Hippocampal formation (tissue), 2 donors: ENCODE data around the gene ZNF516.

ENCODE experiments used
- DNase-seq, 2 donors: peaks; one replicate each; lab custom pipeline; 2025; lab: John Stamatoyannopoulos, UW

ZNF516 gene

GRCh38 chr18:76455003-76455676 lies 39.9 kb downstream of the ZNF516 start:
- DNase-seq = no peak

GRCh38 chr18:76454418-76454817 lies 40.6 kb downstream of the ZNF516 start:
- DNase-seq = no peak

GRCh38 chr18:76453932-76454331 lies 41.1 kb downstream of the ZNF516 start:
- DNase-seq = no peak

DNA sequence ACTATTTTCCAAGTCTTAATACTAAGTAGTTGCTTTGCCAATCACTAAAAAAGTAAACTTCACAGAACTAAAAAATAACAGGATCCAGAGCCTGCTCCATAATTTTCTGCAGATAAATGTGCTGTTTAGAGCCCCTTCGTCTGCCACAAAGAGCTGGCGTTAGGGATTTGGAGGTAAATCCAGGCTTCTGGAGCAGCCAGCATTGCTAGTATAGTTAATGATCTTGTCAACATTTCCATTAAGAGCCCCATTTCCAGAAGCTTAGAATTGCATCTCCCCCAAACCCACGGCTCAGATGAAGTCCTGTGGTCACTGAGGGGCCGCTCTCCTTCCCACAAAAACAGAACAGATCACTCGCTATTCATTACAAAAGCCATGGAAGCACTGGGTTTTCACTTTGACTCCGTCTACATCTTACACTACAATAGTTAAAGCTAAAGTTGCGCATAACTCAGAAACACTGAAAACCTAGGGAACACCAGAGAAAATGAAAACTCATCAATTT lies 41.9 kb downstream of the ZNF516 start:
- no peak for DNase-seq

DNA sequence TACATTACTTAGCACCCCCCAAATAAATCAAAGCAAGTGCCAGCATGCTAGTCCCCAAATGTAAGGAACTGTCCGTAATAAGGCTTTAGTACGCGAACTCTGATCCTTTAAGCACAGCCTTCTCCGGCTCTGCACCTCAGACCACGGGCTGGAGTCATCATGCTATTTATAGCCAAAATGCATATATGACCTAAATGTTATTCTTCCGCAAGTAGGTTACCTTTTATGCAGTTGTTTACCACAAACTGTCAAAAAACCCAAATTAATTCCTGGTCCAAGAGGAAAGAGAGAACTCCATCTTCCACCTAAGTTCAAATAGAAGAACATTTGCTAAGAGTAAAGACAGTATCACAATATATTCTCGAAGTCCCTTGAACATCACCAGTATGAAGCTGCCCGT lies 42.7 kb downstream of the ZNF516 start:
- DNase-seq = no peak

DNA sequence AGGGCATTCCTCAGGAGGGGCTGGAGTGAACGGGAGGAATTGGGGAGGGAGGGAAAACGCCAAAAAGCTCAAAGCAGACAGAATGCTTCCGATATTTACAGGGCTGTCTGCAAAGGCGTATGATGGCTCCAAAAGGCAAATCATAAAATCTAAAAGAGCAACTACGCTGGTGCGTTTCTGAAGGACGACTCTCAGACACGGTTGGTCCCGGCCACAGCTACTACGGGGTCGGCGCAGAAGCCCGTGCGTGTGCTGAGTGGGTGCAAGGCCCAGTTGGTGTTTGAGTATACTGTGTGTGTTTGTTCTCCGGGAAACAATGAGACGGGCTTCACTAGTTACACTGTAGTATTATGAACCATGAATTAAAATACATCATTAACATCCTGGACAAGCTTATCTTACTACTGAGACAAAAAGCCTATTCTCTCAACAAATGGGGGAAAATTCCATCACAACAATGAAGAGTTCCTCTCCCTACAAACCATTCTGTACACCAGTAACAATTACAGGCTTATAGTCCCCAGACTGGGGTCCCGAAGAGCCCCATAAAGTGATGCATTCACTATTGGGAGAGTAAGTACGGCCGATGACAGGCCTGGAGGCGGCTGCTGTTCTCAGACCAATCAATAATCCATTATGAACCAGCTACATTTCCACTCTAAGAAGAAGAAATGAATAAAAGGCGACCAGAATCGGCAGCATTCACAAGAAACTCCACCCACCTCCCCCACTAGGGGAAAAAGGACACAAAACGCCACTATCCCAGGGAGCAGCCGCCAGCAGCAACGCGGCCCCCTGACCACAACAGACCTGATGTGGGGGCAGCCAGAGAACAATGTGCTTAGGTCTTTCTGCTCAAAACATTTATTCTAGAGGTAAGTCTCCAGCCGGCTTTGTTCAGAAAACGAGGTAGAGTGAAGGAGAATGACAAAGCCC lies 43.4 kb downstream of the ZNF516 start:
- no peak for DNase-seq

- peak; percentile 36 to 37 for DNase-seq
These were observed 44.3 kb downstream of the ZNF516 start for GRCh38 chr18:76450452-76451395.

DNA sequence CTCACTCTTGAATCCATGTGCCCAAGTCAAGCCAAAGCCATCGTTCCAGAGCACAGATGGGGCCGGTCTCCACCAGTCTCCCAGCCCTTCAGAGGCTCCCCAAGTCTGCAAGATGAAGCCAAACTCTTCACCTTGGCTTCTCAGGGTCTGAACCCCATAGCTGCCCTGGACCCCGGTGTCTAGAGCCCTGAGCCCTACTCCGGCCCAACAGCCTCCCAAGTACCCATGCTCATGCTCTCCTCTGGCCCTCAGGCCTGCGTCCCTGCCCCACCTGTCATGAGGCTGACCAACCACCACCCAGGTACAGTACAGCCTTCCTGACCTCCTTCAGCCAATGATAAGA lies 46.0 kb downstream of the ZNF516 start:
- no peak for DNase-seq

- no peak for DNase-seq
These were observed 46.6 kb downstream of the ZNF516 start for GRCh38 chr18:76448256-76449110.

- no peak for DNase-seq
These were observed 47.7 kb downstream of the ZNF516 start for GRCh38 chr18:76447258-76447890.

DNA sequence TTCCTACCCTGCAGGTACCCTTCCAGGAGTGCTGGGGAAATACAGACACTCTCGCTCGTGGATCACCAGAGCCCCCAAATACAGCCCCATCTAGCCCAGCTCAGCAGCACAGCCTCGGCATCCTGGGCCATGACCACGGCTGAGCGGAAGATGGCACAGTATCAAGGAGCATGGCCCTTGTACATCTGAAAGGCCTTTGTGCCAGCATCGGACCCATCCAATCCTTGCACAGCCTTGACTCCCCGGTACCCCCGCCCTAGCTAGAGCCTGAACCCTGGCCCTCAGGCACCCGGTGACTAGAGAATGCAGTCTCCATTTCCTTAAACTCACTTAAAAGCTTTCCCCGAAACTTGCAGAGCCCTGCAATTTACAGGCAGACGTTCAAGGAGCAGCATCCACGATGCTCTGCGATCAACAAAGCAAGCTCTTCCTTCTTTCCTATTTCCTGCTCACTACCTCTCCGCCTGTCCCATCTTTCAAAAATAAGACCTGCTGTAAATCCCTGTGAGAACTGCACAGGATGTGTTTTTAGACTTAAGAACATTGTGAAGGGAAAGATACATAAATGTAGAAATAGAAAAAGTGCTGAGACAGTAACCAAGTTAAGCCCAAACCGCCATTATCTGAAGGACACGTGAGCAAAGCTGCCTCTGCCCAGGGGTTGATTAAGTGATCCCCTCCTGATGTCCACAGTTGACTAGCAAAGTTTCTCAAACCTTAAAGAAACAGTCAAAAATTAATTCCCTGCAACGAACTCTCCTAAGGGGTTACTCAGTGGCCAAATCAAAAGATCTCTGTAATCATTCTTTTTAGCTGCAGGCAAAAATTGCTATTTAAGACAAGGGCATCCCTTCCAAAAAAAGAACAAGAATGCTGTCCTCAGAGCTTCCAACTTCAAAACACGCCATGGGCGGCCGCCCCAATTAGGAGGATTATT lies 48.5 kb downstream of the ZNF516 start:
- no peak for DNase-seq

GRCh38 chr18:76445741-76446232 lies 49.3 kb downstream of the ZNF516 start:
- DNase-seq = no peak

GRCh38 chr18:76445275-76445674 lies 49.8 kb downstream of the ZNF516 start:
- no peak for DNase-seq

DNA sequence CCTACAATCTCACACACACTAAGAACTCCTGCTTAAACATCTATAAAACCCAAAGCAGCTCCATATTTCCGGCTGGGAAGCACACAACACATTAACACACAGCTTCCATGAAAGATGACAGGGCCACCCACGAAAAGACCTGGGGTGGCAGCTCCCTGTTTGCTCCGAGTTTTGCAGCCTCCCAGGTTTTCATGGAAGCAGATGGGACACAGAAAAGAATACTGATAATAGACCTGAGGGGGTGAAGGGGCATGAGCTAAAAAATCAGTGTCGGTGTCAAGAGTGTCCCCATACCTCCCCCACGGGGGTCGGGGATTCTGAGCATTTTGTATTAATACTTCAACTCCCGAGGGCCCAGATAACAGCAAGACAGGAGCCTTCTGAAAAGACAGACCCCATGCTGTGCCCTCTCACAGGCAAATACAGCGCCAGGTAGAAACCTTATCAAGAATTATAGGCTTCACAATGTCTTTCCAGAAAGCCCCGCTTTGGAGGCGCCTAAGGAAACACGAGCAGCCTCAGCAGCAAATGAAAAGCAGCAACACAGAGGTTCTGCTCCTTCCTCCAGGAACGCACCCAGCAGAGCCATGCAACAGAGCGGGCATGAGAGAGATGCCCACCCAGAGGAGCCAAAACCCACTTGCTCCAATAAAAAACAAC lies 50.5 kb downstream of the ZNF516 start:
- DNase-seq = no peak

GRCh38 chr18:76443519-76444445 lies 51.3 kb downstream of the ZNF516 start:
- no peak for DNase-seq

- no peak for DNase-seq
These were observed 52.5 kb downstream of the ZNF516 start for GRCh38 chr18:76442413-76443171.
